OCI-LY3 (cell line): Measurements from ENCODE around the gene BTBD9.

ENCODE experiments used
- EZH2phosphoT487 ChIP-seq: fragments of 200-600 bp; shearing (Covaris generic); IDR thresholded peaks from 2 replicates; pipeline ENCODE4 v1.6.1; 2018; ENCODE audit warnings: antibody characterized with exemption, mixed run types, low read depth
- TF ChIP-seq, protein P1 (sequence below): fragments of 200-600, 300-600 bp; sonication (generic); IDR thresholded peaks from 2 replicates; pipeline ENCODE4 v1.5.1; 2014; ENCODE audit warnings: antibody characterized with exemption, low read length, low read depth

DNA sequence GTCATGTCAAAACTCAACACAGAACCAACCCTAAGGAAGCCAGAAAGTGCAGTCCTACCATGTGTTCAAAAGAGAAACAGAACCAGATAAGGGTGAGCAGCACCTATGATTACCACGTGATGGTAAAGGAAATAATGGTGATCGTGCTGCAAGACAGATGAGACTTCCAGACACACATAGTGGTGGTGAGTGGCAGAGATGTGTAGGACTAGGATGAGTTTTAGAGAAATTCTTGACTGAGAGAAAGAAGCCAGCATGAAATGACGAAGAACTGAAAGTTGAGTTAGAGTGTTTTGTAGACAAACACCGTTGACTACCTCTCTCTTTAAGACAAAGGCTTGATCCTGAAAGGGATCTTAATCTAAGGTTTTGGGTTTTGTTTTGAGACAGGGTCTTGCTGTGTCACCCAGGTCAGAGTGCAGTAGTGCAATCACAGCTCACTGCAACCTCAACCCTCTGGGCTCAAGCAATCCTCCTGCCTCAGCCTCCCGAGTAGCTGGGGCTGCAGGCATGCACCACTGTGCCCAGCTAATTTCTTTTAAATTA lies 10.6 kb upstream of the BTBD9 start:
- TF ChIP-seq, protein P1, sequence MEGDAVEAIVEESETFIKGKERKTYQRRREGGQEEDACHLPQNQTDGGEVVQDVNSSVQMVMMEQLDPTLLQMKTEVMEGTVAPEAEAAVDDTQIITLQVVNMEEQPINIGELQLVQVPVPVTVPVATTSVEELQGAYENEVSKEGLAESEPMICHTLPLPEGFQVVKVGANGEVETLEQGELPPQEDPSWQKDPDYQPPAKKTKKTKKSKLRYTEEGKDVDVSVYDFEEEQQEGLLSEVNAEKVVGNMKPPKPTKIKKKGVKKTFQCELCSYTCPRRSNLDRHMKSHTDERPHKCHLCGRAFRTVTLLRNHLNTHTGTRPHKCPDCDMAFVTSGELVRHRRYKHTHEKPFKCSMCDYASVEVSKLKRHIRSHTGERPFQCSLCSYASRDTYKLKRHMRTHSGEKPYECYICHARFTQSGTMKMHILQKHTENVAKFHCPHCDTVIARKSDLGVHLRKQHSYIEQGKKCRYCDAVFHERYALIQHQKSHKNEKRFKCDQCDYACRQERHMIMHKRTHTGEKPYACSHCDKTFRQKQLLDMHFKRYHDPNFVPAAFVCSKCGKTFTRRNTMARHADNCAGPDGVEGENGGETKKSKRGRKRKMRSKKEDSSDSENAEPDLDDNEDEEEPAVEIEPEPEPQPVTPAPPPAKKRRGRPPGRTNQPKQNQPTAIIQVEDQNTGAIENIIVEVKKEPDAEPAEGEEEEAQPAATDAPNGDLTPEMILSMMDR, result no peak
- TF ChIP-seq EZH2phosphoT487, result no peak
